ENCODE data around the gene PEA15.
A peak's percentile ranks its signal among the peaks of the same experiment; 100 is the strongest.

The PEA15 gene

DNA sequence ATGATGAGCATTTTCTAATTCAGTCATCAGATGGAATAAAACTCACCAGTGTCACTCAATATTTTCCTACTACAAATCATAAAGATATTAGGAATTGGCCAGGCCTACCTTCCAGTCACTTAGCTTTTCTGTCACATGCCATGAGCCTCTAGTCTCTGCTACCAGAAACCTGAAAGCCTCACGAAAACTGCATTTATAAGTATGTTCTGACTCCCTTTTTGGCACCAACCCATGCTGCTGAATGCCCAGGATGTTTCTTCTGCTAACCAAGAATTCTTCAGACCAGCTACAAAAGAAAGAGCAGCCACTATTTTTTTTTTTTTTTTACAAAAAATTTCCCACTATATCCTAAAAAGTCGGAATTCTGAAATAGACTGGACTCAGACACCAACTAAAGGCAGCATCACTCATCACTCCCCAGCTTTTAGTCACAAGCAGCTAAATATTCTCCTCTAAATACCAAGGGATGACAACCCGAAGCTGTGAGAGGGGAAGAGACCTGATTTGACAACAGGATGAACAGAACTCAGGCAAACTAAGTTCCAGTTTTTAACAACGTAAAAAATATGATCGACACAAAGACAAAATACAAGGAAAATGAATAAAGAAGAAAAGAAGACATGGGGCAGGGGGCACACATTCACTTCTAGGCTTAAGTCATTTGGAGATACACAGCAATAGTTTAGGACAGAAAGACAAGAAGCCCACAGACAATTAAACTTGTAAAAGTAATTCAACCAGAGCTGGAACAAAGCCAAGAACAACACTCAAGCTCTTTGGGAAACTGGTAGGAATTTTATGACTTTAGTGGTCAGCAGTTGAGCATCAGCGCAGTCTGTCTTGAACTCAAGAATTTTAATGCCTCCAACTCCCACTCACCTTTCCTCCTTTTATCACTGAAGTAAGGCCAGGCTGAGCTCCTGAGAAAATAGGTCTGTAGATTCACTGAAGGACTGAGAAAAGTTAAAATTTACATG lies 55.5 kb downstream of the PEA15 start (continued):
- TF ChIP-seq ZNF510 (tag by site-specific recombination; IDR thresholded peaks at IDR 0.05; ENCODE audit: insufficient replicate concordance) = peak; percentile 62
- TF ChIP-seq ZFHX2 (tag by site-specific recombination; conservative IDR thresholded peaks at IDR 0.05) = peak; percentile 79
- no peak for TF ChIP-seq ZSCAN16 (tag by site-specific recombination; IDR thresholded peaks at IDR 0.05)
- TF ChIP-seq, protein P1, sequence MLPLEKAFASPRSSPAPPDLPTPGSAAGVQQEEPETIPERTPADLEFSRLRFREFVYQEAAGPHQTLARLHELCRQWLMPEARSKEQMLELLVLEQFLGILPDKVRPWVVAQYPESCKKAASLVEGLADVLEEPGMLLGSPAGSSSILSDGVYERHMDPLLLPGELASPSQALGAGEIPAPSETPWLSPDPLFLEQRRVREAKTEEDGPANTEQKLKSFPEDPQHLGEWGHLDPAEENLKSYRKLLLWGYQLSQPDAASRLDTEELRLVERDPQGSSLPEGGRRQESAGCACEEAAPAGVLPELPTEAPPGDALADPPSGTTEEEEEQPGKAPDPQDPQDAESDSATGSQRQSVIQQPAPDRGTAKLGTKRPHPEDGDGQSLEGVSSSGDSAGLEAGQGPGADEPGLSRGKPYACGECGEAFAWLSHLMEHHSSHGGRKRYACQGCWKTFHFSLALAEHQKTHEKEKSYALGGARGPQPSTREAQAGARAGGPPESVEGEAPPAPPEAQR (tag by site-specific recombination; IDR thresholded peaks at IDR 0.05) = no peak
- no peak for TF ChIP-seq SETDB1 (IDR thresholded peaks at IDR 0.05; ENCODE audit: insufficient read length, low read length)
- TF ChIP-seq ZNF274 (IDR thresholded peaks at IDR 0.05; ENCODE audit: low read length) = no peak
- TF ChIP-seq ZNF274 (tag by site-specific recombination; IDR thresholded peaks at IDR 0.05; ENCODE audit: borderline replicate concordance) = no peak
- TF ChIP-seq, protein P2, sequence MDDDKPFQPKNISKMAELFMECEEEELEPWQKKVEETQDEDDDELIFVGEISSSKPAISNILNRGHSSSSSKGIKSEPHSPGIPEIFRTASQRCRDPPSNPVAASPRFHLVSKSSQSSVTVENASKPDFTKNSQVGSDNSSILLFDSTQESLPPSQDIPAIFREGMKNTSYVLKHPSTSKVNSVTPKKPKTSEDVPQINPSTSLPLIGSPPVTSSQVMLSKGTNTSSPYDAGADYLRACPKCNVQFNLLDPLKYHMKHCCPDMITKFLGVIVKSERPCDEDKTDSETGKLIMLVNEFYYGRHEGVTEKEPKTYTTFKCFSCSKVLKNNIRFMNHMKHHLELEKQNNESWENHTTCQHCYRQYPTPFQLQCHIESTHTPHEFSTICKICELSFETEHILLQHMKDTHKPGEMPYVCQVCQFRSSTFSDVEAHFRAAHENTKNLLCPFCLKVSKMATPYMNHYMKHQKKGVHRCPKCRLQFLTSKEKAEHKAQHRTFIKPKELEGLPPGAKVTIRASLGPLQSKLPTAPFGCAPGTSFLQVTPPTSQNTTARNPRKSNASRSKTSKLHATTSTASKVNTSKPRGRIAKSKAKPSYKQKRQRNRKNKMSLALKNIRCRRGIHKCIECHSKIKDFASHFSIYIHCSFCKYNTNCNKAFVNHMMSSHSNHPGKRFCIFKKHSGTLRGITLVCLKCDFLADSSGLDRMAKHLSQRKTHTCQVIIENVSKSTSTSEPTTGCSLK (tag by site-specific recombination; IDR thresholded peaks at IDR 0.05) = no peak
- TF ChIP-seq, protein P3, sequence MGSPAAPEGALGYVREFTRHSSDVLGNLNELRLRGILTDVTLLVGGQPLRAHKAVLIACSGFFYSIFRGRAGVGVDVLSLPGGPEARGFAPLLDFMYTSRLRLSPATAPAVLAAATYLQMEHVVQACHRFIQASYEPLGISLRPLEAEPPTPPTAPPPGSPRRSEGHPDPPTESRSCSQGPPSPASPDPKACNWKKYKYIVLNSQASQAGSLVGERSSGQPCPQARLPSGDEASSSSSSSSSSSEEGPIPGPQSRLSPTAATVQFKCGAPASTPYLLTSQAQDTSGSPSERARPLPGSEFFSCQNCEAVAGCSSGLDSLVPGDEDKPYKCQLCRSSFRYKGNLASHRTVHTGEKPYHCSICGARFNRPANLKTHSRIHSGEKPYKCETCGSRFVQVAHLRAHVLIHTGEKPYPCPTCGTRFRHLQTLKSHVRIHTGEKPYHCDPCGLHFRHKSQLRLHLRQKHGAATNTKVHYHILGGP (tag by site-specific recombination; IDR thresholded peaks at IDR 0.05) = peak; percentile 72
- no peak for TF ChIP-seq ZNF560 (tag by site-specific recombination; IDR thresholded peaks at IDR 0.05; ENCODE audit: borderline replicate concordance)
- TF ChIP-seq ZNF433 (tag by site-specific recombination; IDR thresholded peaks at IDR 0.05; ENCODE audit: low read depth) = no peak
- TF ChIP-seq ZBTB7A (tag by site-specific recombination; IDR thresholded peaks at IDR 0.05; ENCODE audit: low read depth) = no peak
- no peak for TF ChIP-seq ZNF521 (tag by site-specific recombination; IDR thresholded peaks at IDR 0.05)
- TF ChIP-seq ZNF221 (tag by site-specific recombination; IDR thresholded peaks at IDR 0.05; ENCODE audit: borderline replicate concordance) = no peak; the same call in 1 of the 2 replicates
- TF ChIP-seq ZNF10 (tag by site-specific recombination; IDR thresholded peaks at IDR 0.05) = peak; percentile 84
- TF ChIP-seq ZNF416 (tag by site-specific recombination; IDR thresholded peaks at IDR 0.05) = no peak
- no peak for TF ChIP-seq ZNF133 (tag by site-specific recombination; IDR thresholded peaks at IDR 0.05)
- no peak for TF ChIP-seq SP2 (tag by site-specific recombination; IDR thresholded peaks at IDR 0.05)
- peak; percentile 86 for TF ChIP-seq GFI1B (tag by site-specific recombination; IDR thresholded peaks at IDR 0.05)
- TF ChIP-seq ZNF23 (tag by site-specific recombination; IDR thresholded peaks at IDR 0.05; ENCODE audit: borderline replicate concordance) = no peak
- TF ChIP-seq, protein P4, sequence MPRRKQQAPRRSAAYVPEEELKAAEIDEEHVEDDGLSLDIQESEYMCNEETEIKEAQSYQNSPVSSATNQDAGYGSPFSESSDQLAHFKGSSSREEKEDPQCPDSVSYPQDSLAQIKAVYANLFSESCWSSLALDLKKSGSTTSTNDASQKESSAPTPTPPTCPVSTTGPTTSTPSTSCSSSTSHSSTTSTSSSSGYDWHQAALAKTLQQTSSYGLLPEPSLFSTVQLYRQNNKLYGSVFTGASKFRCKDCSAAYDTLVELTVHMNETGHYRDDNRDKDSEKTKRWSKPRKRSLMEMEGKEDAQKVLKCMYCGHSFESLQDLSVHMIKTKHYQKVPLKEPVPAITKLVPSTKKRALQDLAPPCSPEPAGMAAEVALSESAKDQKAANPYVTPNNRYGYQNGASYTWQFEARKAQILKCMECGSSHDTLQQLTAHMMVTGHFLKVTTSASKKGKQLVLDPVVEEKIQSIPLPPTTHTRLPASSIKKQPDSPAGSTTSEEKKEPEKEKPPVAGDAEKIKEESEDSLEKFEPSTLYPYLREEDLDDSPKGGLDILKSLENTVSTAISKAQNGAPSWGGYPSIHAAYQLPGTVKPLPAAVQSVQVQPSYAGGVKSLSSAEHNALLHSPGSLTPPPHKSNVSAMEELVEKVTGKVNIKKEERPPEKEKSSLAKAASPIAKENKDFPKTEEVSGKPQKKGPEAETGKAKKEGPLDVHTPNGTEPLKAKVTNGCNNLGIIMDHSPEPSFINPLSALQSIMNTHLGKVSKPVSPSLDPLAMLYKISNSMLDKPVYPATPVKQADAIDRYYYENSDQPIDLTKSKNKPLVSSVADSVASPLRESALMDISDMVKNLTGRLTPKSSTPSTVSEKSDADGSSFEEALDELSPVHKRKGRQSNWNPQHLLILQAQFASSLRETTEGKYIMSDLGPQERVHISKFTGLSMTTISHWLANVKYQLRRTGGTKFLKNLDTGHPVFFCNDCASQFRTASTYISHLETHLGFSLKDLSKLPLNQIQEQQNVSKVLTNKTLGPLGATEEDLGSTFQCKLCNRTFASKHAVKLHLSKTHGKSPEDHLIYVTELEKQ (tag by site-specific recombination; IDR thresholded peaks at IDR 0.05; ENCODE audit: borderline replicate concordance) = peak; percentile 94
- TF ChIP-seq, protein P5, sequence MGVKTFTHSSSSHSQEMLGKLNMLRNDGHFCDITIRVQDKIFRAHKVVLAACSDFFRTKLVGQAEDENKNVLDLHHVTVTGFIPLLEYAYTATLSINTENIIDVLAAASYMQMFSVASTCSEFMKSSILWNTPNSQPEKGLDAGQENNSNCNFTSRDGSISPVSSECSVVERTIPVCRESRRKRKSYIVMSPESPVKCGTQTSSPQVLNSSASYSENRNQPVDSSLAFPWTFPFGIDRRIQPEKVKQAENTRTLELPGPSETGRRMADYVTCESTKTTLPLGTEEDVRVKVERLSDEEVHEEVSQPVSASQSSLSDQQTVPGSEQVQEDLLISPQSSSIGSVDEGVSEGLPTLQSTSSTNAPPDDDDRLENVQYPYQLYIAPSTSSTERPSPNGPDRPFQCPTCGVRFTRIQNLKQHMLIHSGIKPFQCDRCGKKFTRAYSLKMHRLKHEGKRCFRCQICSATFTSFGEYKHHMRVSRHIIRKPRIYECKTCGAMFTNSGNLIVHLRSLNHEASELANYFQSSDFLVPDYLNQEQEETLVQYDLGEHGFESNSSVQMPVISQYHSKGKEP (tag by site-specific recombination; IDR thresholded peaks at IDR 0.05) = peak; percentile 95
- TF ChIP-seq ZNF155 (tag by site-specific recombination; IDR thresholded peaks at IDR 0.05) = no peak
- TF ChIP-seq ZBTB20 (tag by site-specific recombination; IDR thresholded peaks at IDR 0.05) = no peak
- no peak for TF ChIP-seq ZNF266 (tag by site-specific recombination; IDR thresholded peaks at IDR 0.05; ENCODE audit: low read depth)
- no peak for TF ChIP-seq HOXA7 (CRISPR knock-in tag; IDR thresholded peaks at IDR 0.05; ENCODE audit: borderline replicate concordance)
- TF ChIP-seq ZNF423 (tag by site-specific recombination; IDR thresholded peaks at IDR 0.05) = no peak
- TF ChIP-seq, protein P6, sequence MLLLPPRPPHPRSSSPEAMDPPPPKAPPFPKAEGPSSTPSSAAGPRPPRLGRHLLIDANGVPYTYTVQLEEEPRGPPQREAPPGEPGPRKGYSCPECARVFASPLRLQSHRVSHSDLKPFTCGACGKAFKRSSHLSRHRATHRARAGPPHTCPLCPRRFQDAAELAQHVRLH (tag by site-specific recombination; IDR thresholded peaks at IDR 0.05) = peak; percentile 92
- TF ChIP-seq ZNF837 (tag by site-specific recombination; IDR thresholded peaks at IDR 0.05) = no peak
